ENCODE data around the gene GDF10. TPM values are rescaled to one million over a fixed set of nuclear protein-coding genes. Genes with fewer than 3 reads are reported as not detected.

GDF10 gene
- total and polyA plus RNA-seq, 9 of the 15 experiments (the other 6 are each of a cell fraction or from before 2014, with no cell fraction given): 0.03 to 0.20 (median 0.11) TPM; not detected in 6

GRCh38 chr10:47311932-47312662 lies 12.1 kb downstream of the GDF10 start (continued):
- TF ChIP-seq XRCC5 (IDR thresholded peaks at IDR 0.05; ENCODE audit: low read depth, low read length) (peak; percentile 67; the same call in 1 of the 2 replicates), HDAC8 (tag; IDR thresholded peaks at IDR 0.05) (no peak), MYC (IDR thresholded peaks at IDR 0.05; ENCODE audit: low read depth, low read length) (peak; percentile 57; the same call in 1 of the 2 replicates), MYC (CRISPR knock-in tag; IDR thresholded peaks at IDR 0.05; ENCODE audit: borderline replicate concordance, low read depth) (no peak), TRIM25 (IDR thresholded peaks at IDR 0.05; ENCODE audit: borderline replicate concordance) (no peak), ZZZ3 (IDR thresholded peaks at IDR 0.05) (no peak), MAFF (IDR thresholded peaks at IDR 0.05; ENCODE audit: low read length) (peak; percentile 48), GTF2B (IDR thresholded peaks at IDR 0.05; ENCODE audit: extremely low read depth, insufficient read length) (no peak), NRF1 (conservative IDR thresholded peaks at IDR 0.05 in 1 of 2, IDR thresholded peaks at IDR 0.05 in 1 of 2) (no peak), ZBTB49 (CRISPR knock-in tag; IDR thresholded peaks at IDR 0.05; ENCODE audit: borderline replicate concordance) (no peak), RFX5 (IDR thresholded peaks at IDR 0.05; ENCODE audit: low read depth, low read length) (no peak), GTF3C2 (IDR thresholded peaks at IDR 0.05; ENCODE audit: borderline replicate concordance, extremely low read depth, insufficient read length) (no peak), RCOR1 (IDR thresholded peaks at IDR 0.05; ENCODE audit: borderline replicate concordance in 1 of 2, low read depth in 2 of 2, low read length in 2 of 2) (peak in 1 of 2 experiments; percentile 62; a peak in 1 of 4 replicates), ZNF511 (CRISPR knock-in tag; IDR thresholded peaks at IDR 0.05) (no peak), ESRRA (IDR thresholded peaks at IDR 0.05; ENCODE audit: borderline replicate concordance, low read depth) (no peak), SMARCE1 (IDR thresholded peaks at IDR 0.05) (no peak)

Measured in K562 (cell line).